ENCODE results near the gene IL17RD. TPM values are rescaled to one million over a fixed set of nuclear protein-coding genes. Genes with fewer than 3 reads are reported as not detected.

IL17RD gene
- total and polyA plus RNA-seq, 7 donors, result 0.19 to 1.8 (median 0.86) TPM

GRCh38 chr3:57078635-57079473, 86.3 kb downstream of the IL17RD start:
- intact Hi-C loops (cut with DNase I), result loop anchor here (2.0 to 10.0 kb wide), 2 partner anchors 82 to 84 kb away; no protein-coding TSS in a partner anchor
- no peaks in the 10 kb centered on the region for H3K4me1 ChIP-seq

GRCh38 chr3:57078344-57078634, 86.9 kb downstream of the IL17RD start:
- Histone ChIP-seq H3K4me1 (no peaks in the 10 kb centered on the region), H3K9me3 (no peaks in the 10 kb centered on the region), H3K36me3 (ENCODE audit: insufficient read depth in 1 of 2, low read depth in 1 of 2) (no peaks in the 10 kb centered on the region), H3K27me3 (ENCODE audit: insufficient read depth in 3 of 3, low read length in 2 of 3) (peaks cover 0 to 17% (median 2%) of the 10 kb centered on the region in 3 donors), H3K4me3 (peak overlapping the region; percentile 87), H3K27ac (peak overlapping the region; percentile 30)
- TF ChIP-seq, protein P1, sequence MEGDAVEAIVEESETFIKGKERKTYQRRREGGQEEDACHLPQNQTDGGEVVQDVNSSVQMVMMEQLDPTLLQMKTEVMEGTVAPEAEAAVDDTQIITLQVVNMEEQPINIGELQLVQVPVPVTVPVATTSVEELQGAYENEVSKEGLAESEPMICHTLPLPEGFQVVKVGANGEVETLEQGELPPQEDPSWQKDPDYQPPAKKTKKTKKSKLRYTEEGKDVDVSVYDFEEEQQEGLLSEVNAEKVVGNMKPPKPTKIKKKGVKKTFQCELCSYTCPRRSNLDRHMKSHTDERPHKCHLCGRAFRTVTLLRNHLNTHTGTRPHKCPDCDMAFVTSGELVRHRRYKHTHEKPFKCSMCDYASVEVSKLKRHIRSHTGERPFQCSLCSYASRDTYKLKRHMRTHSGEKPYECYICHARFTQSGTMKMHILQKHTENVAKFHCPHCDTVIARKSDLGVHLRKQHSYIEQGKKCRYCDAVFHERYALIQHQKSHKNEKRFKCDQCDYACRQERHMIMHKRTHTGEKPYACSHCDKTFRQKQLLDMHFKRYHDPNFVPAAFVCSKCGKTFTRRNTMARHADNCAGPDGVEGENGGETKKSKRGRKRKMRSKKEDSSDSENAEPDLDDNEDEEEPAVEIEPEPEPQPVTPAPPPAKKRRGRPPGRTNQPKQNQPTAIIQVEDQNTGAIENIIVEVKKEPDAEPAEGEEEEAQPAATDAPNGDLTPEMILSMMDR (IDR thresholded peaks at IDR 0.05), result no peak
- peak; percentile 50 to 65 (median 55) for ATAC-seq
- peak; percentile 66 to 84 for DNase-seq
- intact Hi-C loops (cut with DNase I), result loop anchor here (2.0 to 10.0 kb wide), 2 partner anchors 81 to 83 kb away; no protein-coding TSS in a partner anchor
- 4 to 10% (median 4%) methylated on average over 15 of the region's 15 CpGs for WGBS, 3 donors

More at GRCh38 chr3:57078635-57079473, 86.3 kb downstream of the IL17RD start:
- Histone ChIP-seq H3K9me3 (no peaks in the 10 kb centered on the region), H3K27ac (peak overlapping the region; percentile 30), H3K36me3 (ENCODE audit: insufficient read depth in 1 of 2, low read depth in 1 of 2) (no peaks in the 10 kb centered on the region), H3K27me3 (ENCODE audit: insufficient read depth in 3 of 3, low read length in 2 of 3) (peaks cover 0 to 17% (median 2%) of the 10 kb centered on the region in 3 donors), H3K4me3 (peak overlapping the region; percentile 87)
- TF ChIP-seq, protein P1 (IDR thresholded peaks at IDR 0.05), result no peak
- DNase-seq, result peak; percentile 46 to 62
- WGBS, 3 donors, result 0 to 1% (median 0%) methylated on average over 69 to 91 of the region's 91 CpGs
- ATAC-seq, result peak; percentile 63 to 86 (median 68)

GRCh38 chr3:57077630-57078343, 87.4 kb downstream of the IL17RD start:
- H3K9me3 ChIP-seq, result no peaks in the 10 kb centered on the region
- DNase-seq, result no peak
- H3K4me1 ChIP-seq, result no peaks in the 10 kb centered on the region
- intact Hi-C loops (cut with DNase I), result loop anchor here (2.0 to 10.0 kb wide), 2 partner anchors 81 to 83 kb away; no protein-coding TSS in a partner anchor
- peaks cover 0 to 17% (median 2%) of the 10 kb centered on the region in 3 donors for H3K27me3 ChIP-seq (ENCODE audit: insufficient read depth in 3 of 3, low read length in 2 of 3)
- no peak overlapping the region for H3K27ac ChIP-seq
- ATAC-seq, result no peak
- 44 to 51% (median 49%) methylated on average over 9 of the region's 9 CpGs for WGBS, 3 donors
- peak overlapping the region; percentile 87 for H3K4me3 ChIP-seq
- H3K36me3 ChIP-seq (ENCODE audit: insufficient read depth in 1 of 2, low read depth in 1 of 2), result no peaks in the 10 kb centered on the region
- TF ChIP-seq, protein P1 (IDR thresholded peaks at IDR 0.05), result no peak

GRCh38 chr3:57076422-57076951, 88.7 kb downstream of the IL17RD start:
- Histone ChIP-seq H3K27me3 (ENCODE audit: insufficient read depth in 3 of 3, low read length in 2 of 3) (peaks cover 0 to 17% (median 2%) of the 10 kb centered on the region in 3 donors), H3K9me3 (no peaks in the 10 kb centered on the region), H3K4me3 (no peak overlapping the region), H3K36me3 (ENCODE audit: insufficient read depth in 1 of 2, low read depth in 1 of 2) (no peaks in the 10 kb centered on the region), H3K4me1 (no peaks in the 10 kb centered on the region), H3K27ac (no peak overlapping the region)
- ATAC-seq (no peak), DNase-seq (no peak)
- intact Hi-C loops (cut with DNase I), result loop anchor here in 1 of 2 donors (10.0 kb wide), 1 partner anchor 82 kb away; no protein-coding TSS in a partner anchor
- whole genome bisulfite sequencing, 3 donors, result 97 to 100% (median 98%) methylated on average over 3 of the region's 3 CpGs
- TF ChIP-seq, protein P1 (IDR thresholded peaks at IDR 0.05), result no peak
